B cell (primary cell): ENCODE results near the gene TBX4. TPM values are rescaled to one million over a fixed set of nuclear protein-coding genes. Genes with fewer than 3 reads are reported as not detected.

Experiments
- ATAC-seq: fragments of 200-7000 bp; cut with Tn5 transposase; one replicate; pipeline ENCODE4 v1.10.0; 2021; ENCODE audit warnings: low read depth, mild to moderate bottlenecking, moderate number of reproducible peaks, moderate library complexity
- CTCF ChIA-PET: fragments of 350-600 bp; sonication (Branson Sonifier 250); formaldehyde crosslinking; loops from one replicate; lab custom pipeline; 2021; ENCODE audit warnings: antibody characterized with exemption, inconsistent platforms; lab: Charles Lee
- POLR2A ChIA-PET: fragments of 350-600 bp; sonication (Branson Sonifier 250); formaldehyde crosslinking; loops from one replicate; lab custom pipeline; 2021; ENCODE audit warnings: antibody characterized with exemption; lab: Charles Lee
- DNase-seq: peaks from one replicate; pipeline ENCODE4 v3.0.0; 2013
- H2AFZ ChIP-seq: 2 replicates; pipeline ENCODE4 v1.6.1; 2012; ENCODE audit warnings: mild to moderate bottlenecking, low read depth, low read length; ENCODE audit not compliant: insufficient read depth, poor library complexity, severe bottlenecking
- H3K27ac ChIP-seq, 2 donors: 1 replicate in 1 of 2; 2 replicates in 1 of 2; pipeline ENCODE4 v1.5.1; 2012 to 2013; ENCODE audit warnings: low read length in 2 of 2, mild to moderate bottlenecking in 2 of 2, moderate library complexity in 1 of 2
- H3K27me3 ChIP-seq, 4 experiments: fragments of 200-600 bp in 1 of 4; sonication (generic) in 1 of 4; replicated peaks in 1 of 4; 1 replicate in 2 of 4; 2 replicates in 2 of 4; pipeline versions ENCODE4 v1.6.1 to v1.7.0; 2013 to 2016; ENCODE audit warnings: low read length in 3 of 4, mild to moderate bottlenecking in 2 of 4, mixed read lengths in 1 of 4, moderate library complexity in 1 of 4; ENCODE audit not compliant: insufficient read depth in 4 of 4, control insufficient read depth in 3 of 4; ENCODE audit errors: control extremely low read depth in 1 of 4
- H3K36me3 ChIP-seq, 2 experiments: replicated peaks in 1 of 2; 1 replicate in 1 of 2; 2 replicates in 1 of 2; pipeline versions ENCODE4 v1.6.1 to v1.7.1; 2013; ENCODE audit warnings: low read length in 1 of 2; ENCODE audit not compliant: insufficient read depth in 2 of 2, control insufficient read depth in 1 of 2; ENCODE audit errors: control extremely low read depth in 1 of 2, extremely low read depth in 1 of 2
- H3K4me1 ChIP-seq, 2 donors: fragments of 200-600 bp in 1 of 2; sonication (generic) in 1 of 2; 1 replicate in 1 of 2; 2 replicates in 1 of 2; pipeline versions ENCODE4 v1.5.1 to v1.6.1; 2013 to 2017; ENCODE audit warnings: low read length in 2 of 2; ENCODE audit not compliant: control insufficient read depth in 2 of 2, insufficient read depth in 2 of 2
- H3K4me2 ChIP-seq: replicated peaks from 2 replicates; pipeline ENCODE3; 2012; ENCODE audit warnings: mild to moderate bottlenecking, low read depth, low read length; ENCODE audit not compliant: poor library complexity, severe bottlenecking
- H3K4me3 ChIP-seq, 5 experiments: fragments of 200-600 bp in 1 of 5; sonication (generic) in 1 of 5; 1 replicate in 3 of 5; 2 replicates in 2 of 5; pipeline versions ENCODE4 v1.5.1 to v1.7.0; 2011 to 2016; ENCODE audit warnings: low read length in 4 of 5, mild to moderate bottlenecking in 4 of 5, low read depth in 2 of 5, control low read depth in 1 of 5, moderate library complexity in 1 of 5; ENCODE audit not compliant: insufficient read depth in 1 of 5; ENCODE audit errors: control extremely low read depth in 1 of 5, extremely low read depth in 1 of 5
- H3K79me2 ChIP-seq: fragments of 200-600 bp; sonication (generic); one replicate; pipeline ENCODE4 v1.6.0; 2016; ENCODE audit warnings: low read length; ENCODE audit not compliant: control insufficient read depth, insufficient read depth
- H3K9ac ChIP-seq: fragments of 200-600 bp; sonication (generic); 2 replicates; pipeline ENCODE4 v1.6.1; 2017; ENCODE audit warnings: mild to moderate bottlenecking, low read length, moderate library complexity
- H3K9me3 ChIP-seq, 3 donors: one replicate each; pipeline versions ENCODE4 v1.6.1 to v1.7.1; 2013; ENCODE audit warnings: low read length in 2 of 3; ENCODE audit not compliant: control insufficient read depth in 2 of 3, insufficient read depth in 1 of 3; ENCODE audit errors: control extremely low read depth in 1 of 3
- H4K20me1 ChIP-seq: 2 replicates; pipeline ENCODE4 v1.6.0; 2012; ENCODE audit warnings: mild to moderate bottlenecking, low read length; ENCODE audit not compliant: insufficient read depth, control insufficient read depth, poor library complexity, severe bottlenecking
- H3K27ac Mint-ChIP-seq: one replicate; pipeline ENCODE4 v1.8.0; 2021; ENCODE audit warnings: mixed read lengths
- H3K27me3 Mint-ChIP-seq: one replicate; pipeline ENCODE4 v1.8.0; 2021; ENCODE audit warnings: mixed read lengths
- H3K4me1 Mint-ChIP-seq: one replicate; pipeline ENCODE4 v1.8.0; 2021; ENCODE audit warnings: mixed read lengths
- H3K4me3 Mint-ChIP-seq: one replicate; pipeline ENCODE4 v1.8.0; 2021; ENCODE audit warnings: mixed read lengths
- H3K9me3 Mint-ChIP-seq: one replicate; pipeline ENCODE4 v1.8.0; 2022; ENCODE audit warnings: mixed read lengths; ENCODE audit not compliant: insufficient read depth
- CTCF ChIP-seq: fragments of 200-600 bp; IDR thresholded peaks from one replicate; pipeline ENCODE4 v1.8.0; 2022; ENCODE audit warnings: antibody characterized with exemption, mild to moderate bottlenecking
- EZH2 ChIP-seq: IDR thresholded peaks from 2 replicates; pipeline ENCODE4 v1.6.1; 2012; ENCODE audit warnings: borderline replicate concordance, low read depth, mild to moderate bottlenecking, moderate library complexity, low read length; ENCODE audit not compliant: insufficient read depth, poor library complexity, severe bottlenecking
- WGBS: methylation state at CpG from one replicate; pipeline ENCODE4 v1.1.5; 2013; ENCODE audit warnings: missing lambda C conversion rate; ENCODE audit not compliant: insufficient coverage; 5-methylcytosine and 5-hydroxymethylcytosine counted together
- intact Hi-C: fragments of 100-400 bp; cut with micrococcal nuclease; formaldehyde crosslinking; loops from one replicate; pipeline ENCODE4 v1.10.0; 2022
- polyA plus RNA-seq: library from polyadenylated mRNA; depleted of rRNA; stranded (reverse); fragments of >200 nt; gene quantifications from 2 replicates; pipeline ENCODE4 v1.2.3, GENCODE V29; 2012
- total RNA-seq, 2 donors: library from RNA; stranded (reverse); fragments of 120-200 nt in 1 of 2; gene quantifications; 1 replicate in 1 of 2; 2 replicates in 1 of 2; pipeline versions ENCODE4 v1.2.3 to v1.2.4, GENCODE V29; 2013 to 2022

The TBX4 gene
- total and polyA plus RNA-seq, 2 donors (not counting 1 experiment from before 2014, with no cell fraction given): not detected

GRCh38 chr17:61464843-61465180 is 12.6 kb downstream of the TBX4 start:
- TF ChIP-seq CTCF (no peak), EZH2 (no peak)
- WGBS: 52% methylated on average over 3 of the region's 3 CpGs

GRCh38 chr17:61465550-61466237 is 13.5 kb downstream of the TBX4 start:
- H3K9me3 Mint-ChIP-seq: no peaks in the 10 kb centered on the region
- H3K27ac Mint-ChIP-seq: no peak overlapping the region
- Histone ChIP-seq H3K79me2 (no peaks in the 10 kb centered on the region), H3K9me3 (no peaks in the 10 kb centered on the region), H3K36me3 (no peaks in the 10 kb centered on the region), H3K4me2 (no peak overlapping the region), H2AFZ (no peak overlapping the region), H4K20me1 (no peaks in the 10 kb centered on the region), H3K27ac (no peak overlapping the region), H3K9ac (no peak overlapping the region), H3K27me3 (peaks cover 0 to 31% (median 11%) of the 10 kb centered on the region in 4 experiments), H3K4me1 (peaks cover 12 to 16% of the 10 kb centered on the region in 2 donors), H3K4me3 (no peak overlapping the region)
- peaks cover 43% of the 10 kb centered on the region for H3K27me3 Mint-ChIP-seq
- ATAC-seq (no peak), DNase-seq (no peak)
- ChIA-PET POLR2A (no interaction called here), CTCF (interaction anchor here (1.0 kb wide), 1 partner anchor 53 kb away, joined by 3 read pairs; no protein-coding TSS in a partner anchor)
- WGBS: 87% methylated on average over 16 of the region's 17 CpGs
- intact Hi-C loops: no loop called here
- peaks cover 19% of the 10 kb centered on the region for H3K4me1 Mint-ChIP-seq
- TF ChIP-seq CTCF: no peak
- no peak for TF ChIP-seq EZH2
- no peak overlapping the region for H3K4me3 Mint-ChIP-seq

More at GRCh38 chr17:61464843-61465180, 12.6 kb downstream of the TBX4 start:
- H3K9me3 ChIP-seq: no peaks in the 10 kb centered on the region
- H3K9me3 Mint-ChIP-seq: no peaks in the 10 kb centered on the region
- CTCF ChIA-PET: interaction anchor here (1.0 kb wide), 1 partner anchor 52 kb away, joined by 3 read pairs; no protein-coding TSS in a partner anchor
- DNase-seq (no peak), ATAC-seq (no peak)
- no peak overlapping the region for H3K4me3 ChIP-seq
- H3K9ac ChIP-seq: no peak overlapping the region
- no peak overlapping the region for H2AFZ ChIP-seq
- peaks cover 0 to 37% (median 14%) of the 10 kb centered on the region in 4 experiments for H3K27me3 ChIP-seq
- H3K4me1 Mint-ChIP-seq: peaks cover 19% of the 10 kb centered on the region
- H3K4me3 Mint-ChIP-seq: no peak overlapping the region
- POLR2A ChIA-PET: no interaction called here
- no peak overlapping the region for H3K27ac ChIP-seq
- no peaks in the 10 kb centered on the region for H4K20me1 ChIP-seq
- no peak overlapping the region for H3K4me2 ChIP-seq
- intact Hi-C loops: no loop called here
- no peaks in the 10 kb centered on the region for H3K36me3 ChIP-seq
- H3K79me2 ChIP-seq: no peaks in the 10 kb centered on the region
- H3K27ac Mint-ChIP-seq: no peak overlapping the region
- peaks cover 13 to 16% of the 10 kb centered on the region in 2 donors for H3K4me1 ChIP-seq
- H3K27me3 Mint-ChIP-seq: peaks cover 50% of the 10 kb centered on the region
